HG03108 (cell line): ENCODE measurements around the gene CDH2.

ENCODE experiments used
- ATAC-seq: cut with Tn5 transposase; IDR thresholded peaks from one replicate; pipeline ENCODE4 v1.9.1; 2021; ENCODE audit warnings: moderate library complexity; ENCODE audit not compliant: unreplicated experiment

The CDH2 gene

GRCh38 chr18:28048612-28049011, 128.3 kb downstream of the CDH2 start:
- no peak for ATAC-seq

GRCh38 chr18:28045880-28046279, 131.1 kb downstream of the CDH2 start:
- ATAC-seq: no peak

- ATAC-seq: no peak
Observed at GRCh38 chr18:28045176-28045810, 131.6 kb downstream of the CDH2 start.

- no peak for ATAC-seq
Observed at GRCh38 chr18:28044036-28044435, 132.9 kb downstream of the CDH2 start.

- ATAC-seq: no peak
Observed at GRCh38 chr18:28043631-28044030, 133.3 kb downstream of the CDH2 start.

DNA sequence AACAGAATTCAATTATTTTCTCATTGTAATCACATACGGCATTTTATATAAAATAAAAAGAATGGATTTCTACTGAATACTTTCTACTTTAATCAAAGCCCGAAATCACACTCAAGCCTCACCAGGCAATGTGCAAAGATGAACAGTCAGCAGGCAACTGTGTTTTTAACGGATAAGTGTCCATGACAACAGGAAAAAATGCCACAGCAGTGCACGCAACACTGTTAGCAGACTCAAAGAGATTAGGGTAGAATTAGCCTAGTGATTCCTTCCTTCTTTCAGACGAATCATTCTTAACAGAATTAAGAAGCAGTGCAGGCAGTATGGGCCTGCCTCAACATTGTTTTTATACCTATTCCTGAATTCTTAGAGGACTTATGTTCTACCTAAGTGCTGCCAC, 135.6 kb downstream of the CDH2 start:
- no peak for ATAC-seq

DNA sequence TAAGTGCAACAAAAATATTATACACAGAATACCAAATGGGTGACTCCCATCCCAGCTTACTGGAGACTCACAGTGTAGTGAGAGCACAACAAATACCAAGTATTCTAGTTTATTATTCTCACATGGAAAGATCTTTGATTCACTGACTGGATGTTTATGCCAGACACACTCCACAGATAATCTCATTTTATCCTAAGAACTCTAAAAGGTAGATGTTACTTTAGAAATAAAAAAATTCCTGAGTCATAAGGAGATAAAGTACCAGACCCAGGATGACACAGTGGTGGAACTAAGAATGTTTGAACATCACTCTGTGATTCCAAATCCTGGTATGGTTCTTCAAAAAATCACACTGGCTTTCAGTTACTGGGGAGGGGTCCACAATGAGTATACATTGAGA, 136.2 kb downstream of the CDH2 start:
- ATAC-seq: no peak

GRCh38 chr18:28040211-28040610, 136.7 kb downstream of the CDH2 start:
- ATAC-seq: no peak

GRCh38 chr18:28039691-28040090, 137.2 kb downstream of the CDH2 start:
- no peak for ATAC-seq

GRCh38 chr18:28039078-28039477, 137.9 kb downstream of the CDH2 start:
- no peak for ATAC-seq

DNA sequence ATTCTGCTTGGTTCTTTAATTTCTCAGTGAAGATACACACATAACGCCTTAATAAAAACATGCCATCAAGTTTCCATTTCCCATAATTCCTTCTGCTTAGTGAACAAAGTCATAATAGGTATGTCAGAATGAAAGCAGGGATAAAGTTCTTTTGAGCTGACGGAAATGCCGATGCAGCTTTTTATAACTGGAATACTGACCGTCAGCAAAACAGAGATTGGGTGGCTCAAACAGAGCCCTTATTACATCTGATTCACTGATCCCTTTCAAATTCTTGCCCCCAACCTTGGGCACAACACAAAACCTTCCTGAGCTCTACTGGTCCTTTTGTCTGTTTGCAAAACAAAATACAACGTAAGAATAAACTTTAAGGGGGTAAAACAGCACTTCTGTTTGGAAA, 140.4 kb downstream of the CDH2 start:
- no peak for ATAC-seq

GRCh38 chr18:28034567-28034966, 142.4 kb downstream of the CDH2 start:
- no peak for ATAC-seq

GRCh38 chr18:28032177-28032576, 144.8 kb downstream of the CDH2 start:
- ATAC-seq: no peak

- ATAC-seq: no peak
Observed at GRCh38 chr18:28030458-28030857, 146.5 kb downstream of the CDH2 start.

DNA sequence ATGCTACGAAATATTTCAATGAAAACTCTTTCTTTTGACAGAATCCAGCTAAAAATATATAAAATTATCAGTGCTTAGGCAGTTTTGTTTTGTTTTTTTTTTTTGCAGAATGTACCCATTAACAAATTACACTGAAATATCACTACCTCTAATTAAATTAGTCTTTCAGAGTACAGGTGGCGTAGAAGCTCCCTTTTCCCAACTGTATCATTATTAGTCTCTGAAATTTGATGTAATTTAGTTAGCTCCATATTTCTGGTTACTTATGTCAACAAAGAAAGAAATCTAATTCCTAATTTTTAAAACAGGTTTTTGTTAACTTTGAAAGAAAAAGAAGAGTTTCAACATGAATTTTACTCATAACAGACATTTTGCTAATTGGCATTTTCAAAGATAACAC, 149.2 kb downstream of the CDH2 start:
- no peak for ATAC-seq

- no peak for ATAC-seq
Observed at GRCh38 chr18:28019425-28020108, 157.4 kb downstream of the CDH2 start.

DNA sequence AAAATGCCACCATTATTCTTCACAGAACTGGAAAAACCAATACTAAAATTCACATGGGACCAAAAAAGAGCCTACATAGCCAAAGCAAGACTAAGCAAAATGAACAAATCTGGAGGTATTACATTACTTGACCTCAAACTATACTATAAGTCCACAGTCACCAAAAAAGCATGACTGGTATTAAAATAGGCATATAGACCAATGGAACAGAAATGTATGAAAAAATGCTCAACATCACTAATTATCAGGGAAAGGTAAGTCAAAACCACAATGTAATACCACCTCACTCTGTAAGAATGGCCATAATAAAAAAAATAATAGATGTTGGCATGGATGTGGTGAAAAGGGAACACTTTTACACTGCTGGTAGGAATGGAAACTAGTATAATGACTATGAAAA, 158.6 kb downstream of the CDH2 start:
- ATAC-seq: no peak

- ATAC-seq: no peak
Observed at GRCh38 chr18:28015671-28016070, 161.3 kb downstream of the CDH2 start.

- no peak for ATAC-seq
Observed at GRCh38 chr18:28013066-28013465, 163.9 kb downstream of the CDH2 start.

DNA sequence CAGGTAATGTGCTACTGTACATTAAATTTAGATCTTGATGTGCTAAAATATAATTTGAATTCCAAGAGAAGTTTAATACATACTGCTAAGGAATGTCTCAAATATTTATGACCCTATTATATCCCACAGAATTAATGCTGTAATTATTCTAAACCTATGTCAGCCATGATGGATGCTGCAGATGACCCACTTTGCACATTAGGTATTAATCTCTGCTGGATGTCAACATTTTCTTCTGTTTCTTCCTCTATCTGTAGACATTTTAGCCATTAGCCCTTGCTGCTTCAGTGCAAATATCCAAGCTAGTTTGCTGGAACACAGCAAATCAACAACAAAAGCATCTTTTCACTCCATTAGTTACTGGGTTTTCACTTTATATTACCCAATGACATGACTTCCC, 164.6 kb downstream of the CDH2 start:
- no peak for ATAC-seq

DNA sequence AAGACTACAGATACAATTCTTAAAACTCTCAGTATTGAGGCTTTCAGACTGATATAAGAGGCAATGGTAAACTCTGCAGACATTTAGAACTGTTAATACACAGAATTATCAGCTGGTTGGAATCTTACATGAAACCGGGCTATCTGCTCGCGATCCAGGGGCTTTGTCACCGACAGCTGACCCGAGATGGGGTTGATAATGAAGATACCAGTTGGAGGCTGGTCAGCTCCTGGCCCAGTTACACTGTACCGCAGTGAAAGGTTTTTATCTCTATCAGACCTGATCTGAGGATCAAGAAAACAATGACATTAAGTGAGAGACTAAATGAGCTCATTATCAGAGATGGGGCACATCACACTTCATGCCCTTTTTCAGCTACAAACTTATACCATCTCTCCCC, 167.3 kb downstream of the CDH2 start:
- no peak for ATAC-seq

DNA sequence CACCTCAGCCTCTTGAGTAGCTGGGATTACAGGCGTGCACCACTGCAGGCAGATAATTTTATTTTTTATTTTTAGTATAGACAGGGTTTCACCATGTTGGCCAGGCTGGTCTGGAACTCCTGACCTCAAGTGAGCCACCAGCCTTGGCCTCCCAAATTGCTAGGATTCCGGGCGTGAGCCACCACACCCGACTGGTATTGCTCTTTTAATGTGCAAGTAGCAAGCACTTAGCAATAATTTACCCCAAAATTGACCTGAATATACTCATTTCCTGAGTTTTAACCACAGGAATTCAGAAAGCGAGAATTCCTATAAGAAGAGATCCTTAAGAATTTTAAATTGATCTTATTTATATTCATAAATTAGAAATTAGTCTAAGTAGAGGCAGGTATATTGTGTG, 169.1 kb downstream of the CDH2 start:
- ATAC-seq: no peak

- no peak for ATAC-seq
Observed at GRCh38 chr18:28005164-28005563, 171.8 kb downstream of the CDH2 start.
